Thymus (tissue), 11 donors: ENCODE data around the gene PSMA3. TPM values are rescaled to one million over a fixed set of nuclear protein-coding genes. Genes with fewer than 3 reads are reported as not detected.

ENCODE experiments used
- DNase-seq, 9 donors: peaks; one replicate each; pipeline ENCODE4 v3.0.0-alpha.2; 2013; ENCODE audit warnings: low spot score in 9 of 9, low read depth in 6 of 9, missing footprints in 1 of 9
- H3K27ac ChIP-seq, 2 donors: one replicate each; pipeline ENCODE4 v1.5.1; 2013; ENCODE audit warnings: control low read depth in 1 of 2, low read depth in 1 of 2, low read length in 1 of 2, mild to moderate bottlenecking in 1 of 2, moderate library complexity in 1 of 2
- H3K27me3 ChIP-seq, 2 donors: one replicate each; pipeline ENCODE4 v1.5.1; 2013; ENCODE audit warnings: low read length in 1 of 2; ENCODE audit not compliant: control insufficient read depth in 2 of 2, insufficient read depth in 1 of 2
- H3K36me3 ChIP-seq, 2 donors: one replicate each; pipeline ENCODE4 v1.5.1; 2013; ENCODE audit warnings: low read length in 1 of 2, mild to moderate bottlenecking in 1 of 2, moderate library complexity in 1 of 2; ENCODE audit not compliant: control insufficient read depth in 2 of 2, insufficient read depth in 2 of 2
- H3K4me1 ChIP-seq, 2 donors: one replicate each; pipeline ENCODE4 v1.5.1; 2013; ENCODE audit warnings: low read length in 2 of 2; ENCODE audit not compliant: control insufficient read depth in 2 of 2, insufficient read depth in 2 of 2
- H3K4me3 ChIP-seq, 2 donors: one replicate each; pipeline ENCODE4 v1.5.1; 2013; ENCODE audit warnings: low read length in 2 of 2, control low read depth in 1 of 2, mild to moderate bottlenecking in 1 of 2
- H3K9me3 ChIP-seq, 2 donors: one replicate each; pipeline ENCODE4 v1.5.1; 2013; ENCODE audit warnings: low read length in 1 of 2, mild to moderate bottlenecking in 1 of 2; ENCODE audit not compliant: control insufficient read depth in 2 of 2, insufficient read depth in 1 of 2
- WGBS: extraction: QIAGEN DNeasy Blood & Tissue Kit; methylation state at CpG from one replicate; pipeline ENCODE4 v1.1.7; 2013; 5-methylcytosine and 5-hydroxymethylcytosine counted together
- polyA plus RNA-seq: library from polyadenylated mRNA; stranded (reverse); fragments of 200-250 nt; gene quantifications from one replicate; pipeline ENCODE4 v1.2.3, GENCODE V29; 2013
- total RNA-seq: library from RNA; stranded (reverse); fragments of 120-200 nt; gene quantifications from one replicate; pipeline ENCODE4 v1.2.4, GENCODE V29; 2013
- donor health status: healthy.

The PSMA3 gene
- total and polyA plus RNA-seq, 2 donors = 150 to 181 TPM

GRCh38 chr14:58305730-58306129 is 61.1 kb downstream of the PSMA3 start:
- Histone ChIP-seq H3K36me3 (peaks cover 5 to 39% of the 10 kb centered on the region in 2 donors), H3K27me3 (no peaks in the 10 kb centered on the region), H3K4me3 (no peak overlapping the region), H3K27ac (no peak overlapping the region), H3K9me3 (no peaks in the 10 kb centered on the region), H3K4me1 (no peaks in the 10 kb centered on the region)
- DNase-seq = no peak
- 96% methylated on average over 2 of the region's 2 CpGs for WGBS

DNA sequence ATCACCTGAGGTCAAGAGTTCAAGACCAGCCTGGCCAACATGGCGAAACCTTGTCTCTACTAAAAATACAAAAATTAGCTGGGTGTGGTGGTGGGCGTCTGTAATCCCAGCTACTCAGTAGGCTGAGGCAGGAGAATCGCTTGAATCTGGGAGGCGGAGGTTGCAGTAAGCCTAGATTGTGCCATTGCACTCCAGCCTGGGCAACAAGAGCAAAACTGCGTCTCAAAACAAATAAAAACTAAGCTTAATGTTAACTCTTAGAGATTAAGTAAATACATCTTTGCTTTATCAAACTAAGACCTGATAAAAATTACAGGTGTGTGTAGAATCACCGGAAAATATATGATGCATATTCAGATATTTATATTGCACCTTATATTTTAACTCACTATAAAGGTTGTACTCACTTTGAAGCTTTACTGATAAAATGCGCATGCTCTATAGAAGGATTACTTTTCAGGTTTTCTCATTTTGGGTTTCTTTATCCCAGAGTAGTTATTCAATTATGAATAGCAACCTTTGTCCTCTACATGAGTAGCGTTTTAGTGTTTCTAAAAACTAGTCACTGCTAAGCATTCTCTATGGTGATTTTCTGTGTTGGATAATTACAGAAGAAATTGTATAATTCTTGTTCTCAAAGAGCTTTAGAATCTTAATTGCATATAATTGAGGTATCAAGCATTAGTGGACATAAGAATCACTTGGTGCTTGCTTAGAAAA is 63.1 kb downstream of the PSMA3 start:
- no peaks in the 10 kb centered on the region for H3K4me1 ChIP-seq
- no peak overlapping the region for H3K27ac ChIP-seq
- no peak overlapping the region for H3K4me3 ChIP-seq
- H3K9me3 ChIP-seq = no peaks in the 10 kb centered on the region
- H3K36me3 ChIP-seq = peaks cover 9 to 32% of the 10 kb centered on the region in 2 donors
- H3K27me3 ChIP-seq = no peaks in the 10 kb centered on the region
- DNase-seq = no peak
- WGBS = 99% methylated on average over 8 of the region's 8 CpGs

GRCh38 chr14:58309086-58309485 is 64.4 kb downstream of the PSMA3 start:
- no peaks in the 10 kb centered on the region for H3K4me1 ChIP-seq
- H3K27me3 ChIP-seq = no peaks in the 10 kb centered on the region
- peaks cover 4 to 27% of the 10 kb centered on the region in 2 donors for H3K36me3 ChIP-seq
- H3K9me3 ChIP-seq = no peaks in the 10 kb centered on the region
- no peak overlapping the region for H3K4me3 ChIP-seq
- DNase-seq = no peak
- no peak overlapping the region for H3K27ac ChIP-seq
- 96% methylated on average over 2 of the region's 2 CpGs for WGBS

GRCh38 chr14:58313699-58314098 is 69.1 kb downstream of the PSMA3 start:
- H3K27ac ChIP-seq = no peak overlapping the region
- DNase-seq = no peak
- no peak overlapping the region for H3K4me3 ChIP-seq
- peaks cover 4 to 26% of the 10 kb centered on the region in 2 donors for H3K36me3 ChIP-seq
- 93% methylated on average over 1 of the region's 1 CpG for WGBS
- no peaks in the 10 kb centered on the region for H3K27me3 ChIP-seq
- no peaks in the 10 kb centered on the region for H3K4me1 ChIP-seq
- H3K9me3 ChIP-seq = no peaks in the 10 kb centered on the region

DNA sequence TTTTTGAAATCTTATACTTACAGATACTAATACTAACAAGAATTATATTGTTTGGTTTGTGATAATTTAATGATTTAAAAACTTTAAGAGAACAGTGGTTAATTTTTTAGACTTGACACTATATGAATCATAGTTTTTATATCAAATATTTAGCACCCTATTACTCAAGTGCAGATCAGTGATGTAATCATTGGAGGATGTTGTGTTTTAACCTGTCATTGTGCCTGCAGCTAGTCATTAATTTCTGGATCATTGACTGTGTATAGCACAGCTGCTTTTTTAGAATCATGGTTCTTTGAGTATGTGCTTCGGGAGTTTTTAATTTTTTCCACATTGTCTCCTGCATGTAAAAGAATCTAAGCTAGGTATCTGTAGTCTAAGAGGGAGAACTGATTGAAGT is 71.0 kb downstream of the PSMA3 start:
- DNase-seq = no peak
- WGBS = 96% methylated on average over 1 of the region's 1 CpG
- Histone ChIP-seq H3K9me3 (no peaks in the 10 kb centered on the region), H3K27me3 (no peaks in the 10 kb centered on the region), H3K27ac (no peak overlapping the region), H3K4me3 (no peak overlapping the region), H3K36me3 (peaks cover 8 to 28% of the 10 kb centered on the region in 2 donors), H3K4me1 (no peaks in the 10 kb centered on the region)

Other genes starting within 250 kb of the PSMA3 start
- gene ARMH4, start 92.6 kb upstream of the PSMA3 start, total RNA-seq = 1.6 TPM
- 0.82 TPM for gene ARMH4, start 92.6 kb upstream of the PSMA3 start, polyA plus RNA-seq
- gene ACTR10, start 44.7 kb upstream of the PSMA3 start, total RNA-seq = 73.1 TPM
- 145 TPM for gene ACTR10, start 44.7 kb upstream of the PSMA3 start, polyA plus RNA-seq
- 13.7 TPM for gene ARID4A, start 53.7 kb downstream of the PSMA3 start, total RNA-seq
- gene ARID4A, start 53.7 kb downstream of the PSMA3 start, polyA plus RNA-seq = 14.8 TPM
- not detected for gene TOMM20L, start 151.1 kb downstream of the PSMA3 start, total RNA-seq
- not detected for gene TOMM20L, start 151.1 kb downstream of the PSMA3 start, polyA plus RNA-seq
- gene TIMM9, start 182.7 kb downstream of the PSMA3 start, total RNA-seq = 37.0 TPM
- gene TIMM9, start 182.7 kb downstream of the PSMA3 start, polyA plus RNA-seq = 86.0 TPM
- 24.9 TPM for gene KIAA0586, start 182.9 kb downstream of the PSMA3 start, total RNA-seq
- 11.0 TPM for gene KIAA0586, start 182.9 kb downstream of the PSMA3 start, polyA plus RNA-seq